K562 (cell line): ENCODE measurements around the gene AKT1. TPM values are rescaled to one million over a fixed set of nuclear protein-coding genes. Genes with fewer than 3 reads are reported as not detected.

Experiments
- ARID4B ChIP-seq: sonication (generic); formaldehyde crosslinking; IDR thresholded peaks from 2 replicates; pipeline ENCODE4 v1.8.0; 2022; ENCODE audit warnings: mild to moderate bottlenecking, missing genetic modification reagents
- ATF2 ChIP-seq: sonication (generic); formaldehyde crosslinking; IDR thresholded peaks from 2 replicates; pipeline ENCODE4 v1.8.1; 2022; ENCODE audit warnings: missing genetic modification reagents
- BRD9 ChIP-seq: fragments of 450-650 bp; IDR thresholded peaks from 2 replicates; pipeline ENCODE4 v1.6.1; 2018; ENCODE audit warnings: low read depth; ENCODE audit not compliant: partially characterized antibody
- ELF1 ChIP-seq: fragments of 200-800 bp; sonication (Bioruptor generic); IDR thresholded peaks from 2 replicates; pipeline ENCODE4 v1.6.1; 2016; ENCODE audit warnings: missing genetic modification characterization, missing compliant biosample characterization
- ERF ChIP-seq: fragments of 450-650 bp; formaldehyde crosslinking; IDR thresholded peaks from 2 replicates; pipeline ENCODE4 v1.4.0; 2020; ENCODE audit warnings: mild to moderate bottlenecking, mixed read lengths
- FOXJ3 ChIP-seq: sonication (generic); formaldehyde crosslinking; IDR thresholded peaks from 2 replicates; pipeline ENCODE4 v1.4.0; 2020; ENCODE audit warnings: mild to moderate bottlenecking, missing genetic modification reagents
- FOXP1 ChIP-seq: sonication (generic); formaldehyde crosslinking; IDR thresholded peaks from 2 replicates; pipeline ENCODE4 v1.8.0; 2022; ENCODE audit warnings: mild to moderate bottlenecking, missing genetic modification reagents
- GABPA ChIP-seq: fragments of 200-800 bp; sonication (Bioruptor generic); conservative IDR thresholded peaks from 2 replicates; pipeline ENCODE4 v1.6.1; 2016; ENCODE audit warnings: low read depth, missing genetic modification characterization, missing compliant biosample characterization
- GABPB1 ChIP-seq: sonication (generic); formaldehyde crosslinking; IDR thresholded peaks from 2 replicates; pipeline ENCODE4 v1.8.0; 2022; ENCODE audit warnings: mild to moderate bottlenecking, missing genetic modification reagents
- GATAD2B ChIP-seq: fragments of 450-650 bp; IDR thresholded peaks from 2 replicates; pipeline ENCODE4 v1.6.1; 2017; ENCODE audit warnings: mild to moderate bottlenecking, borderline replicate concordance
- PHF8 ChIP-seq: fragments of 200-600 bp; sonication (generic); IDR thresholded peaks from 2 replicates; pipeline ENCODE4 v1.6.1; 2012; ENCODE audit warnings: mixed run types, mild to moderate bottlenecking, inconsistent platforms, low read length, moderate library complexity, borderline replicate concordance
- RBM14 ChIP-seq: fragments of 200-400 bp; formaldehyde crosslinking; IDR thresholded peaks from 2 replicates; pipeline ENCODE4 v1.6.1; 2018; ENCODE audit warnings: low read depth, mild to moderate bottlenecking, low read length, moderate library complexity, borderline replicate concordance; ENCODE audit not compliant: insufficient read depth
- RFX1 ChIP-seq: fragments of 450-650 bp; IDR thresholded peaks from 2 replicates; pipeline ENCODE4 v1.6.1; 2016; ENCODE audit warnings: mild to moderate bottlenecking, moderate library complexity
- SMARCA4 ChIP-seq: fragments of 450-650 bp; IDR thresholded peaks from 2 replicates; pipeline ENCODE4 v1.6.1; 2016
- ZBTB11 ChIP-seq, 3 experiments: fragments of 200-800 bp in 1 of 3; fragments of 250-450 bp in 1 of 3; fragments of 450-650 bp in 1 of 3; sonication (Bioruptor Pico) in 1 of 3; sonication (Bioruptor generic) in 1 of 3; formaldehyde crosslinking in 1 of 3; IDR thresholded peaks; 2 replicates each; pipeline versions ENCODE4 v1.6.1 to v1.8.0; 2016 to 2022; ENCODE audit warnings: mild to moderate bottlenecking in 2 of 3, missing genetic modification characterization in 2 of 3, missing compliant biosample characterization in 1 of 3, moderate library complexity in 1 of 3
- ZC3H4 ChIP-seq: sonication (generic); formaldehyde crosslinking; IDR thresholded peaks from 2 replicates; pipeline ENCODE4 v1.9.0; 2021; ENCODE audit warnings: missing genetic modification reagents, borderline replicate concordance
- ZNF232 ChIP-seq: sonication (generic); formaldehyde crosslinking; IDR thresholded peaks from 2 replicates; pipeline ENCODE4 v1.8.0; 2022; ENCODE audit warnings: mild to moderate bottlenecking, missing genetic modification reagents
- ZNF445 ChIP-seq: fragments of 250-450 bp; sonication (Bioruptor Pico); IDR thresholded peaks from 2 replicates; pipeline ENCODE4 v1.4.0; 2020; ENCODE audit warnings: low read depth, mild to moderate bottlenecking, moderate library complexity
- polyA plus RNA-seq, 8 experiments: library from polyadenylated mRNA; depleted of rRNA in 4 of 8; stranded (reverse) in 5 of 8; unstranded in 3 of 8; fragments of >200 nt; fragmentation: Nextera tagmentation in 2 of 8; fragmentation: Illumina TruSeq in 1 of 8; extraction: Ambion mirVana in 2 of 8; extraction: Trizol in 1 of 8; gene quantifications; 2 replicates each; pipeline versions ENCODE4 v1.2.1 to v1.2.3, GENCODE V29; 2011 to 2014; ENCODE audit warnings: inconsistent platforms in 1 of 8, missing spikeins in 1 of 8
- total RNA-seq, 7 experiments: library from RNA; depleted of rRNA in 6 of 7; stranded (reverse); fragments of >200 nt in 6 of 7; fragmentation: Illumina TruSeq in 2 of 7; extraction: Trizol in 2 of 7; gene quantifications; 2 replicates each; pipeline versions ENCODE4 v1.2.1 to v1.2.3, GENCODE V29; 2011 to 2021; ENCODE audit warnings: low replicate concordance in 1 of 7

Gene AKT1
- total and polyA plus RNA-seq, 9 of the 15 experiments (the other 6 are each of a cell fraction or from before 2014, with no cell fraction given): 0.49 to 132 (median 75.1) TPM

- TF ChIP-seq GABPA (tag): no peak; the same call in 1 of the 2 replicates
- 0 out of 2 replicates have a peak, but pooled peaks have one; percentile 24 for TF ChIP-seq ELF1 (tag)
- no peak for TF ChIP-seq SMARCA4
- no peak for TF ChIP-seq FOXP1
- no peak for TF ChIP-seq ZNF232 (CRISPR knock-in tag)
- TF ChIP-seq RFX1: no peak
- TF ChIP-seq ZNF445 (CRISPR knock-in tag): no peak
- TF ChIP-seq ZBTB11 (CRISPR knock-in tag; IDR thresholded peaks at IDR 0.05): peak in 1 of 3 experiments; percentile 38; a peak in 1 of 6 replicates
- TF ChIP-seq ATF2: no peak
- TF ChIP-seq RBM14: no peak
- peak; percentile 53; the same call in 1 of the 2 replicates for TF ChIP-seq PHF8
- peak; percentile 62; the same call in 1 of the 2 replicates for TF ChIP-seq GATAD2B
- no peak for TF ChIP-seq FOXJ3 (CRISPR knock-in tag)
- TF ChIP-seq ARID4B (CRISPR knock-in tag): 0 out of 2 replicates have a peak, but pooled peaks have one; percentile 31
- no peak for TF ChIP-seq BRD9
- no peak for TF ChIP-seq GABPB1 (CRISPR knock-in tag)
- no peak for TF ChIP-seq ERF (CRISPR knock-in tag)
- TF ChIP-seq ZC3H4 (CRISPR knock-in tag): no peak
Observed at GRCh38 chr14:104794993-104795780, at the start of gene AKT1 (continued).
